AG10803 (cell line): ENCODE results near the gene ZMYND10.

Experiments used
- DNase-seq: peaks from one replicate; pipeline ENCODE4 v3.0.0; 2010; ENCODE audit warnings: low read depth
- H3K4me3 ChIP-seq: 2 replicates; pipeline ENCODE4 v1.5.1; 2011; ENCODE audit warnings: mild to moderate bottlenecking, low read length, control low read depth
- CTCF ChIP-seq: conservative IDR thresholded peaks from 2 replicates; pipeline ENCODE4 v1.5.1; 2011; ENCODE audit warnings: mild to moderate bottlenecking, low read length, control low read depth, inconsistent platforms

The ZMYND10 gene

GRCh38 chr3:50354186-50354764 lies 8.7 kb upstream of the ZMYND10 start:
- H3K4me3 ChIP-seq: no peak overlapping the region
- no peak for TF ChIP-seq CTCF
- no peak for DNase-seq

DNA sequence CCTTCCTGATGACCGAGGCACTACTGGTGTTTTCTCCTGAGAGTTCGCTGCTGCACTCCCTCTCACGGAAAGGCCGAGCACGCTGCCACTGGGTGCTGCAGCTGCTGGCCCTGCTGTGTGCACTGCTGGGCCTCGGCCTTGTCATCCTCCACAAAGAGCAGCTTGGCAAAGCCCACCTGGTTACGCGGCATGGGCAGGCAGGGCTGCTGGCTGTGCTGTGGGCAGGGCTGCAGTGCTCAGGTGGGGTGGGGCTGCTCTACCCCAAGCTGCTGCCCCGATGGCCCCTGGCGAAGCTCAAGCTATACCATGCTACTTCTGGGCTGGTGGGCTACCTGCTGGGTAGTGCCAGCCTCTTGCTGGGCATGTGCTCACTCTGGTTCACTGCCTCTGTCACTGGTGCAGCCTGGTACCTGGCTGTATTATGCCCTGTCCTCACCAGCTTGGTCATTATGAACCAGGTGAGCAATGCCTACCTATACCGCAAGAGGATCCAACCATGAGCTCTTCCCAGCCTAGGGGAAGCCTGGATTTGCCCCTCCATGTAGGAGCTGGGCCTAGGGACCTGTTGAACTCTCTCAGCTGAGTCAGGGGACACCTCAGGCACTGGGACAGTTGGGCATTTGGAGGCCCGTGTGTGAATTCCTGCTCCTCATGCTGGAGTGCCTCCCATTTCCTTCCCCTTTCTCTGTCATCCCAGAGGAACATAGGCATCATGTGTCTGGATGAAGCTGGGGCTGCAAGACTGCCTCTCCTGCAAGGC lies 7.9 kb upstream of the ZMYND10 start:
- H3K4me3 ChIP-seq: no peak overlapping the region
- DNase-seq: no peak
- no peak for TF ChIP-seq CTCF

DNA sequence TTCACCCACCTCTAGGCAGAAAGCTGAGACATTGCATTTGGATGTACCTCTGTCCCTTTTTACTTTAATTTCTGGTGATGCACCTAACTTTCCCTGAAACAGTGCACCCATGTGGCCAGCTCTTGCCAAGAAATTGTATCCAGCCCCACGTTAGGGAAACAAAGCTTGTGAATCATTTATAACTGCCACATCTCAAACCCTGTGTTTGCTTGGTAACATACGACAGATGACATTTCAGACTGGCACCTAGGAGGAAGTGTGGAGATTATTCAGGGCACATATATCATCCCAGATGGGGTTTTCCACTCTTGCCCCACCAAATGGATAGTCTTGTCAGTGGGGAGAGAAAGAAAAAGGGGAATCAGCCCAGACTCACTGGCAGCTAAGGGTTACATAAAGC lies 7.2 kb upstream of the ZMYND10 start:
- no peak for DNase-seq
- TF ChIP-seq CTCF: peak; percentile 33
- H3K4me3 ChIP-seq: no peak overlapping the region

GRCh38 chr3:50351323-50351697 lies 5.8 kb upstream of the ZMYND10 start:
- TF ChIP-seq CTCF: no peak
- no peak for DNase-seq
- peak overlapping the region; percentile 97 for H3K4me3 ChIP-seq

DNA sequence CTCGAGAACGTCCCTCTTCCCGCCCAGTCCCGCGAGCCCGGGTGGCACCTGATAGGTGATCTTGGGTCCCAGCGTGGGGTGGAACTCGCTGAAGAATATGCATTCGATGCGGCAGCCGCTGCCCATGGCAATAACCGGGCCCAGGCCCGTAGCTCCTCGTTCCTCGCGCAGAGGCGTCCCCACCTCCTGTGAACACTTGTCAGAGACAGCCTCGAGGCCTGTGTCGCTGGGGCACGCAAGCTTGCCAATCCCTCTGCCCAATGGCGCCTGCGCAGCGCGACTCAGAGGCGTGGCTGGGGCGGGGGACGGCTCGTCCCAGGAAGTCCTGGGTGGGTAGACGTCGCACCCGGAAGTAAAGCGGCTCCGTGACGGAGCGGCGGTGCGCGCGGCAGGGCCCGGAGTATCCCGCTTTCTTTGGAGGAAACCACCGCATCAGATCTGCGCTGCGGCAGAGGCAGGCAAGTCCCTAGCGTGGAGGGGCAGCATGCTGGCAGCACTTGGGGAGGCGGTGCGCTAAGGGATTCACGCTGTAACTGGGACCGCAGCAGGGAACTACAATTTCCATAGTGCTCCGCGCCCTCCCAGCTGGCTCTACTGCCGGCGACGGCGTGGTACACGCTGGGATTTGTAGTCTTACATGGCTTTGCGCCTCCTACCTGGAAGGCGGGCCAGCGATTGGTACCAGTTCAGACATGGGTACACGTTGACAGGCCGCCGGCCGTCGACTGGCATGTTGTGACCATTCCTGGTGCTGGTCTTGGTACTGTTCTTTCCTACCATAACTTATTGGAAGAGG lies 5.2 kb upstream of the ZMYND10 start, which contains the start of the genes CYB561D2 and NPRL2:
Gene CYB561D2 (plus strand): TSS at position 336 of the 796 bp plus-strand sequence. CDS start 572 bp downstream, outside the sequence.
Gene NPRL2 (minus strand): TSS at position 249 of the 796 bp plus-strand sequence. CDS start 123 bp downstream, at position 126.
- DNase-seq: peak; percentile 90
- no peak for TF ChIP-seq CTCF
- peak within 1 kb of the TSS; percentile 97 for H3K4me3 ChIP-seq

- H3K4me3 ChIP-seq: peak overlapping the region; percentile 97
- TF ChIP-seq CTCF: no peak
- no peak for DNase-seq
These were observed 4.6 kb upstream of the ZMYND10 start for GRCh38 chr3:50350213-50350526.
